Fibroblast of mammary gland (primary cell): ENCODE measurements around the gene AGRN.
A peak's percentile ranks its signal among the peaks of the same experiment; 100 is the strongest.

Experiments
- DNase-seq: peaks from one replicate; pipeline ENCODE4 v3.0.0-alpha.2; 2010; ENCODE audit warnings: low read depth
- H3K4me3 ChIP-seq: 2 replicates; pipeline ENCODE4 v1.5.1; 2011; ENCODE audit warnings: low read depth, mild to moderate bottlenecking, low read length, moderate library complexity; ENCODE audit not compliant: control insufficient read depth
- TF ChIP-seq, protein P1 (sequence below): conservative IDR thresholded peaks from 2 replicates; pipeline ENCODE4 v1.5.1; 2011; ENCODE audit warnings: low read depth, low read length, inconsistent platforms; ENCODE audit not compliant: control insufficient read depth, insufficient read depth

The AGRN gene

DNA sequence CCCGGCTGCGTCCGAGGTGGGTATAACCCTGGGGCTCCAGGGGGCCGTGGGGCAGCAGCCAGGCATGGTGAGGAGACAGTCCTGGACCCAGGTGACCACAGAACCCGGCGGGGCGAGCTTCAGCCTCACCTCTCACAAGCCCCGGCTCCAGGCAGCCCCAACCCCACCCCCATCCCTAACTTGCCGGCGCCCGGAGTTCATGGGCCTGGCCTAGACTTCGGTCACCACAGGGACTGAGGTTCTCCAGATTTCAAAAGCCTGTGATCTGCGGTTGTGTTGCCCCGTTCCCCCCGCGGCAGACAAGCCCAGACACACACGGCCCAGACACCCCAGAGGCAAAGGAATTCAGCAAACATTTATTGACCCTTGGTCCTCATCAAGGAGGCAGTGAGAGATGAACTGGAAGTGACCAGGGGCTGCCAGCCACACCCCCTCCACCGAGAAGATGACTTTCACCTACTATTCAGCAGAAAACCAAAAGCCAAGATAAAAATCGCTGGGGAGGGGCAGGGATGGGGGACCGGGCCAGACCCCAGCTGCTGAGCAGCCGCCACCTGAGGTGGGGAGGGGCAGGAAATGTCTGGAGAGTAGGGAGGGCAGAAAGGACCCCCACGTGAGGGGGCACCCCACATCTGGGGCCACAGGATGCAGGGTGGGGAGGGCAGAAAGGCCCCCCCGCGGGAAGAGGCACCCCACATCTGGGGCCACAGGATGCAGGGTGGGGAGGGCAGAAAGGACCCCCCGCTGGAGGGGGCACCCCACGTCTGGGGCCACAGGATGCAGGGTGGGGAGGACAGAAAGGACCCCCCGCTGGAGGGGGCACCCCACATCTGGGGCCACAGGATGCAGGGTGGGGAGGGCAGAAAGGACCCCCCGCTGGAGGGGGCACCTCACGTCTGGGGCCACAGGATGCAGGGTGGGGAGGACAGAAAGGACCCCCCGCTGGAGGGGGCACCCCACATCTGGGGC lies 24.0 kb upstream of the AGRN start:
- no peak for DNase-seq
- TF ChIP-seq, protein P1, sequence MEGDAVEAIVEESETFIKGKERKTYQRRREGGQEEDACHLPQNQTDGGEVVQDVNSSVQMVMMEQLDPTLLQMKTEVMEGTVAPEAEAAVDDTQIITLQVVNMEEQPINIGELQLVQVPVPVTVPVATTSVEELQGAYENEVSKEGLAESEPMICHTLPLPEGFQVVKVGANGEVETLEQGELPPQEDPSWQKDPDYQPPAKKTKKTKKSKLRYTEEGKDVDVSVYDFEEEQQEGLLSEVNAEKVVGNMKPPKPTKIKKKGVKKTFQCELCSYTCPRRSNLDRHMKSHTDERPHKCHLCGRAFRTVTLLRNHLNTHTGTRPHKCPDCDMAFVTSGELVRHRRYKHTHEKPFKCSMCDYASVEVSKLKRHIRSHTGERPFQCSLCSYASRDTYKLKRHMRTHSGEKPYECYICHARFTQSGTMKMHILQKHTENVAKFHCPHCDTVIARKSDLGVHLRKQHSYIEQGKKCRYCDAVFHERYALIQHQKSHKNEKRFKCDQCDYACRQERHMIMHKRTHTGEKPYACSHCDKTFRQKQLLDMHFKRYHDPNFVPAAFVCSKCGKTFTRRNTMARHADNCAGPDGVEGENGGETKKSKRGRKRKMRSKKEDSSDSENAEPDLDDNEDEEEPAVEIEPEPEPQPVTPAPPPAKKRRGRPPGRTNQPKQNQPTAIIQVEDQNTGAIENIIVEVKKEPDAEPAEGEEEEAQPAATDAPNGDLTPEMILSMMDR: no peak
- H3K4me3 ChIP-seq: no peak overlapping the region

DNA sequence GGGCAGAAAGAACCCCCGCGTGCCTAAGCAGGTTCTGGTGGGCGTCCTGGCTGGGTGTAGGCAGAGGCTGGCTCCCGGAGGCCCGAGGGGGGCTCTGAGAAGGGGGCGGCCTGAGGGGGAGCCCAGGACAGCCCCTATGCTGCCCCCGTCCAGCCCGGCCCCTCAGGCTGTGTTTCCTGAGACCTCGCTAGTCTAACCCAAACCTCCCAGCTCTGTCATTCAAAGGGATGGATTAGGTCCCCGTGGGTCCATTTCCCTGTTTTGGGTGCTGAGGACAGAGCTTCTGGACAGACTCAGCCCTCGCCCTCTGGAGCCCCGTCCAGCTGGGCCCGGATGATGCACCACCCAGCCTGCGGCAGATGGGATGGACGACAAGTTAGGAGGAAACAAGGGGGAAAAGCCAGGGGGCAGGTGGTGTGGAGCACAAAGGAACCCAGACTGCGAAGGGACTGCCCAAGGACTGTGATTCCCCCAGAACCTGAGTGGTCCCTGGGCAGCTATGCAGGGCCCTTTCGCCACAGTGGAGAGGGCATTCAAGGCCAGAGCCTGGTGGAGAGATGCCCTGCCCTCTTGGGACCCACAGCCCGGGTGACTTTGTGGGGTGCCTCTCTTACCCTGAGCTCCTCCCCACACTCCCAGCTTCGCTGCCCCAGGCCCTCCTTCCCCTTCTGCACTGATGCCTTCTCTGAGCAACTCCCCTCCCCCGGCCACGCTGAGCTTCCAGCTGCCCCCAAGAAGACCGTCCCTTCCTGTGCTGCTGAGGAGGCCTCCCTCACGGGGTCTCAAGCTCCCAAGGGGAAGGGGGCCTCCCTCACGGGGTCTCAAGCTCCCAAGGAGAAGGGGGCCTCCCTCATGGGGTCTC lies 22.8 kb upstream of the AGRN start:
- H3K4me3 ChIP-seq: no peak overlapping the region
- TF ChIP-seq, protein P1: no peak
- no peak for DNase-seq

DNA sequence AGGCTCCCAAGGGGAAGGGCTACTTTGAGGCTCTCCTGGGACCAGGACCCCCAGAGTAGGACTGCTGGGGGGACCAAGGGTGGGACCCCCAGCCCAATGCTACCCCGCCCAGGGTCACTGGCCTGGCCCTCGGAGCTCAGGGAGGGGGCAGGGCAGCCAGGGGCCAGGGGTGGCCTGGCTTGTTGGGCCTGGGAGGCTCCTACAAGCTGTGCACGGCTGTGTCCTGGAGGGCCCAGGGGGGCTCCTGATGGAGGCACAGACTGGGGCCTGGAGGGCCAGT lies 22.3 kb upstream of the AGRN start:
- TF ChIP-seq, protein P1: no peak

DNA sequence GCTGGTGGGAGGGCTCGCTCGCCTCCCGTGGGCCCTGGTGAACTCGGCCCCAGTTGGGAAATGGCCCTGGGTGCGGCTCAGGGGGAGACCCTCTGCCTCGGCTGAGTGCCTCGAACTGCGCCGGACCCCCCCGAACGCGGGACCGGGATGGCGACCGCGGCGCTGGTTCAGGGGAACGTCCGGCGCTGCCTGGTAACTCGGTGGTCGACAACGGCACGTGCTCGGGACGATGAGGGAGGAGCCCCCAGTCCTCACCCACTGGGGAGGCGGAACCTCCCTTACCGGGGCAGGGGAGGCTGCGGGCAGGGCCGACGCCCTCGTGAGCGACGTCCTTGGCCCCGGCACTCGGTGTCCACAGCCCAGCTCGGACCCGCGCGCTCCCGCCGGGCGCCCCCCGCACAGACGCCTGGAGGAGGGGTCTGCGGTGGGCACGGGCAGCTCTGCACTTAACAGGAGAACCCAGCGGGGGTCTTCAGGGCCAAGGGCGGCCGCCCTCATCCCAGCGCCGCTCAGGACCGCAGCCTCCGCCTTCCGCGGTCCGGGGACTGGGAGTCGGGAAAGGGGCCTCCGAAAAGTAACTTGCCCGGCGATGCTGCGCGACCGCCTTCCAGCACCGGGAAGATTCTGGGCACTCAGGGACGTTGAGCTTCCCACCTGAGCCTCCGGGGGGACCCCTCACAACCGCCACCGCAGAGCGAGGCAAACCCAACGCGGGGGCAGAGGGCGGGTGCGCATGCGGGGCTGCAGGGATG lies 21.8 kb upstream of the AGRN start:
- DNase-seq: no peak
- no peak overlapping the region for H3K4me3 ChIP-seq
- TF ChIP-seq, protein P1: no peak

More for the DNA sequence above, 22.3 kb upstream of the AGRN start:
- H3K4me3 ChIP-seq: no peak overlapping the region
- no peak for DNase-seq

DNA sequence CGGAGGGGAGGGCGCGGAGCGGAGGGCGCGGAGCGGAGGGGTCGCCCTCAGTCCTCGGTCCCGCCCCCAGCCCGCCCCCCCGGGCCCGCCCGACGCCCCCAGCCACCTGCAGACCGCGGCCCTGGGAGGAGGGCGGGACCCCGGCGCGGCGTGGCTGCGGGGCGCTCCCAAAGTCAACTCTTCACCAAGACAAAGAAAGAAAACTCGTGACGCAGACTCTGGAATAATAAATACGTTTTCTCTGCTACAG lies 21.2 kb upstream of the AGRN start:
- DNase-seq: peak; percentile 25
- H3K4me3 ChIP-seq: no peak overlapping the region
- TF ChIP-seq, protein P1: no peak

DNA sequence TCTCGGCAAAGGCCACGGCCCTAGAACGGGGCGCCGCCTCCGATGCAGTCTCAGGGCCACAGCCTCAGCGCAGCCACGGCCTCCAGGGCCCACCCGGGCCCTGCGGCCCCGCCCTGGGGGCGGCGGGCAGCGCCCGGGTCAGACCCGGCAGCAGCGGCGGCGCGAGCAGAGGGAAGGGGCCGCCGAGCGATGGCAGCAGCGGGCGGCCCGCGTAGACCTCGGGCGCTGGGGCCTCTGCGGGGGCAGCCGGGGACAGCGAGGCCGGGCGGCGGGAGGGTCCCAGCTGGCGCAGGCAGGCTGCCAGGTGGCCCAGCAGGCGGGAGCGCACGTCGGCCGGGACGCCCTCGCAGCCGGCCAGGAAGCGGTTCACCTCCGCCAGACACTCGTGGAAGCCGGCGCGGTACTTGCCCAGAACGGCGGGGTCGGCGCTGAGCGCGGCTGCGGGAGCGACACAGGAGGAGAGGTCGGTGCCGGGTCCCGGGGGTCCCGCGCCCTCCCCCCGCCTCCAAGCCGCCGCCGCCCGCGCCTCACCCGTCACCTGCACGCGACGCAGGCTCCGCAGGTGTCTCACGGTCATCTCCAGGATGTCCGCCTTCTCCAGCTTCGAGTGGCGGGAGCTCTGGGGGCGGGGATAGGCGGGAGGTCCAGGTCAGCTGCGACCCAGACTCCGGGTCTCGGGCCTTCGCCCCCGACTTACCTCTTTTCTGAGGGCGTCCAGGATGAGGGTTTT lies 20.8 kb upstream of the AGRN start:
- TF ChIP-seq, protein P1: no peak
- H3K4me3 ChIP-seq: no peak overlapping the region
- no peak for DNase-seq
